ENCODE measurements around the gene AK5. TPM values are rescaled to one million over a fixed set of nuclear protein-coding genes. Genes with fewer than 3 reads are reported as not detected.
A peak's percentile ranks its signal among the peaks of the same experiment; 100 is the strongest.

The AK5 gene
- total RNA-seq, 4 donors from 2014 or later, result 0.79 to 4.1 TPM; not detected in 2

- no peak for DNase-seq
- no peak for TF ChIP-seq EP300 (IDR thresholded peaks at IDR 0.05; ENCODE audit: low read depth)
- no peak for TF ChIP-seq CTCF (IDR thresholded peaks at IDR 0.05)
- no peak for TF ChIP-seq POLR2AphosphoS5 (IDR thresholded peaks at IDR 0.05)
- no peak for TF ChIP-seq POLR2A (IDR thresholded peaks at IDR 0.05)
- H3K9me3 ChIP-seq, result no peaks in the 10 kb centered on the region
- 98 to 100% methylated on average over 2 of the region's 2 CpGs for WGBS, 2 donors (ENCODE audit: low coverage in 1 of 2)
- H3K27ac ChIP-seq, result no peak overlapping the region
- H3K4me1 ChIP-seq, result peaks cover 0 to 8% (median 0%) of the 10 kb centered on the region in 4 donors
- H3K27me3 ChIP-seq, result no peaks in the 10 kb centered on the region
- peaks cover 0 to 8% (median 0%) of the 10 kb centered on the region in 4 donors for H3K36me3 ChIP-seq
- intact Hi-C loops (cut with DNase I; ENCODE audit: low total_unique reads) (no loop called here), in situ Hi-C loops (cut with MboI; ENCODE audit: low pct_ligation_motif_present in 1 of 4, low pct_unique_long_range_greater_than_20kb in 1 of 4, low sequenced_read_pairs in 3 of 4) (no loop called here)
- H3K4me3 ChIP-seq, result no peak overlapping the region
Measured at GRCh38 chr1:77592906-77593305, 311.1 kb downstream of the AK5 start.

GRCh38 chr1:77594366-77595112 lies 312.7 kb downstream of the AK5 start:
- in situ Hi-C loops (cut with MboI; ENCODE audit: low pct_ligation_motif_present in 1 of 4, low pct_unique_long_range_greater_than_20kb in 1 of 4, low sequenced_read_pairs in 3 of 4), result no loop called here
- no peaks in the 10 kb centered on the region for H3K9me3 ChIP-seq
- DNase-seq, result no peak
- H3K4me3 ChIP-seq, result no peak overlapping the region
- H3K27me3 ChIP-seq, result no peaks in the 10 kb centered on the region
- WGBS, 2 donors (ENCODE audit: low coverage in 1 of 2), result 60 to 63% methylated on average over 1 of the region's 1 CpG
- H3K4me1 ChIP-seq, result peaks cover 0 to 8% (median 0%) of the 10 kb centered on the region in 4 donors
- intact Hi-C loops (cut with DNase I; ENCODE audit: low total_unique reads), result no loop called here
- TF ChIP-seq POLR2A (IDR thresholded peaks at IDR 0.05) (no peak), EP300 (IDR thresholded peaks at IDR 0.05; ENCODE audit: low read depth) (no peak), POLR2AphosphoS5 (IDR thresholded peaks at IDR 0.05) (no peak), CTCF (IDR thresholded peaks at IDR 0.05) (no peak)
- no peak overlapping the region for H3K27ac ChIP-seq
- peaks cover 0 to 8% (median 0%) of the 10 kb centered on the region in 4 donors for H3K36me3 ChIP-seq

- 100% methylated on average over 1 of the region's 1 CpG; no CpG with 5 or more reads in 1 of the 2 donors for WGBS, 2 donors (ENCODE audit: low coverage in 1 of 2)
- in situ Hi-C loops (cut with MboI; ENCODE audit: low pct_ligation_motif_present in 1 of 4, low pct_unique_long_range_greater_than_20kb in 1 of 4, low sequenced_read_pairs in 3 of 4) (no loop called here), intact Hi-C loops (cut with DNase I; ENCODE audit: low total_unique reads) (no loop called here)
- no peaks in the 10 kb centered on the region for H3K4me1 ChIP-seq
- TF ChIP-seq POLR2AphosphoS5 (IDR thresholded peaks at IDR 0.05) (no peak), POLR2A (IDR thresholded peaks at IDR 0.05) (no peak), CTCF (IDR thresholded peaks at IDR 0.05) (no peak), EP300 (IDR thresholded peaks at IDR 0.05; ENCODE audit: low read depth) (no peak)
- no peak overlapping the region for H3K4me3 ChIP-seq
- H3K36me3 ChIP-seq, result peaks cover 0 to 8% (median 0%) of the 10 kb centered on the region in 4 donors
- H3K27ac ChIP-seq, result no peak overlapping the region
- no peak for DNase-seq
- no peaks in the 10 kb centered on the region for H3K27me3 ChIP-seq
- H3K9me3 ChIP-seq, result no peaks in the 10 kb centered on the region
Measured at GRCh38 chr1:77597310-77597709, 315.5 kb downstream of the AK5 start.

GRCh38 chr1:77605246-77606026 lies 323.6 kb downstream of the AK5 start:
- Histone ChIP-seq H3K9me3 (peaks cover 16 to 19% of the 10 kb centered on the region in 2 donors), H3K27ac (no peak overlapping the region), H3K4me3 (no peak overlapping the region), H3K36me3 (peaks cover 0 to 27% (median 6%) of the 10 kb centered on the region in 4 donors), H3K27me3 (no peaks in the 10 kb centered on the region), H3K4me1 (peaks cover 0 to 11% (median 0%) of the 10 kb centered on the region in 4 donors)
- intact Hi-C loops (cut with DNase I; ENCODE audit: low total_unique reads), result no loop called here
- peak; percentile 56 for DNase-seq
- 67% methylated on average over 5 of the region's 5 CpGs; no CpG with 5 or more reads in 1 of the 2 donors for whole genome bisulfite sequencing, 2 donors (ENCODE audit: low coverage in 1 of 2)
- TF ChIP-seq POLR2A (IDR thresholded peaks at IDR 0.05) (no peak), EP300 (IDR thresholded peaks at IDR 0.05; ENCODE audit: low read depth) (no peak)
- in situ Hi-C loops (cut with MboI; ENCODE audit: low pct_ligation_motif_present in 1 of 4, low pct_unique_long_range_greater_than_20kb in 1 of 4, low sequenced_read_pairs in 3 of 4), result no loop called here

Data from transverse colon (tissue), 4 donors.